Measurements from ENCODE around the gene MYBBP1A. TPM values are rescaled to one million over a fixed set of nuclear protein-coding genes. Genes with fewer than 3 reads are reported as not detected.

Gene MYBBP1A
- total and polyA plus RNA-seq, 2 of the 4 experiments (the other 2 are of a cell fraction) = 22.6 to 45.9 TPM

DNA sequence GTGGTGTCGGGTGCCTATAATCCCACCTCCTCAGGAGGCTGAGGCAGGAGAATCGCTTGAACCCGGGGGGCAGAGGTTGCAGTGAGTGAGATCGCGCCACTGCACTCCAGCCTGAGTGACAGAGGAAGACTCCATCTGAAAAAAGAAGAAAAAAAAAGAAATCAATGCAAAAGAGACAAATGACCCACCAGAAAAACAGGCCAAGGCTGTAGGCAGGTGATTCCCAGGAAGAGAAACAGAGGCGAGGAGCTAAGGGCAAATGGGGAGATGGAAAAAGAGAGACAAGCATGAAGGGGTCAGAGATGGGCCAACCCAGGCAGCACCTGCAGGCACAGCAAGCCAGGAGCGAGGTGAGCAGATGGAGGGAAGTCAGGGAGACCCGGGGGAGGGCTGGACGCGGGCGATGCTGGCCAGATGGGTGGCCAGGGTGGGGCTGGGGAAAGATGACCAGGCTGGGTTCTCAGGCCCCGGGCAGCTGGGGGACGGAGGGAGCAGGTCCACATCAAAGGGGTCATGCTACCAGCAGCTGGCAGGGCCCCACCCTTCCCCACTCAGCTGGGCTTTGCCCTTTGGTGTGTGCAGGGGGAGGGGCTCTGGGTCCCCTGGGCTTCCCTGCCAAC, 25.5 kb downstream of the MYBBP1A start (continued):
- no peak for TF ChIP-seq CHD1 (IDR thresholded peaks at IDR 0.05; ENCODE audit: low read depth, low read length)
- TF ChIP-seq, protein P1, sequence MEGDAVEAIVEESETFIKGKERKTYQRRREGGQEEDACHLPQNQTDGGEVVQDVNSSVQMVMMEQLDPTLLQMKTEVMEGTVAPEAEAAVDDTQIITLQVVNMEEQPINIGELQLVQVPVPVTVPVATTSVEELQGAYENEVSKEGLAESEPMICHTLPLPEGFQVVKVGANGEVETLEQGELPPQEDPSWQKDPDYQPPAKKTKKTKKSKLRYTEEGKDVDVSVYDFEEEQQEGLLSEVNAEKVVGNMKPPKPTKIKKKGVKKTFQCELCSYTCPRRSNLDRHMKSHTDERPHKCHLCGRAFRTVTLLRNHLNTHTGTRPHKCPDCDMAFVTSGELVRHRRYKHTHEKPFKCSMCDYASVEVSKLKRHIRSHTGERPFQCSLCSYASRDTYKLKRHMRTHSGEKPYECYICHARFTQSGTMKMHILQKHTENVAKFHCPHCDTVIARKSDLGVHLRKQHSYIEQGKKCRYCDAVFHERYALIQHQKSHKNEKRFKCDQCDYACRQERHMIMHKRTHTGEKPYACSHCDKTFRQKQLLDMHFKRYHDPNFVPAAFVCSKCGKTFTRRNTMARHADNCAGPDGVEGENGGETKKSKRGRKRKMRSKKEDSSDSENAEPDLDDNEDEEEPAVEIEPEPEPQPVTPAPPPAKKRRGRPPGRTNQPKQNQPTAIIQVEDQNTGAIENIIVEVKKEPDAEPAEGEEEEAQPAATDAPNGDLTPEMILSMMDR (conservative IDR thresholded peaks at IDR 0.05; ENCODE audit: low read depth, low read length) = no peak

GRCh38 chr17:4527566-4528125, 27.5 kb downstream of the MYBBP1A start:
- ChIA-PET CTCF (interaction anchor here (0.9 kb wide), 1 partner anchor 31 kb away, joined by 4 read pairs; no protein-coding TSS in a partner anchor), POLR2A (ENCODE audit: unreplicated experiment) (no interaction called here)
- no peak overlapping the region for H2AK9ac ChIP-seq (replicated peaks; ENCODE audit: low read depth, low read length, poor library complexity)
- H2AFZ ChIP-seq (replicated peaks; ENCODE audit: low read length, poor library complexity) = no peak overlapping the region
- no peak overlapping the region for H2BK15ac ChIP-seq (ENCODE audit: low read depth, low read length)
- H2BK20ac ChIP-seq (ENCODE audit: low read depth, low read length) = no peak overlapping the region
- no peak overlapping the region for H4K5ac ChIP-seq (ENCODE audit: low read depth, low read length)
- ATAC-seq (ENCODE audit: low read depth) = no peak
- H3K4ac ChIP-seq (ENCODE audit: low read depth, low read length) = no peak overlapping the region
- no peak overlapping the region for H3K9ac ChIP-seq (ENCODE audit: low read depth, low read length)
- no peak overlapping the region for H4K91ac ChIP-seq (ENCODE audit: insufficient read depth, low read depth, low read length)
- dilution Hi-C loops (cut with HindIII; ENCODE audit: low sequenced_read_pairs, unreplicated experiment) = no loop called here
- intact Hi-C loops (cut with micrococcal nuclease) = no loop called here
- no peak overlapping the region for H3K27ac ChIP-seq (ENCODE audit: insufficient read depth, low read length)
- H2BK5ac ChIP-seq (ENCODE audit: low read depth, low read length, poor library complexity, severe bottlenecking) = no peak overlapping the region
- no peaks in the 10 kb centered on the region for H4K20me1 ChIP-seq (ENCODE audit: insufficient read depth, low read length)
- 54% methylated on average over 4 of the region's 12 CpGs; no CpG with 5 or more reads in 1 of the 2 experiments for WGBS, 2 experiments (ENCODE audit: extremely low coverage in 2 of 2, insufficient read length in 1 of 2)
- H3K9me1 ChIP-seq (ENCODE audit: insufficient read depth, low read length) = no peaks in the 10 kb centered on the region
- no peak overlapping the region for H3K18ac ChIP-seq (ENCODE audit: low read depth, low read length)
- no peak for DNase-seq
- no peak overlapping the region for H3K4me2 ChIP-seq (ENCODE audit: low read depth, low read length)
- H3K79me1 ChIP-seq (ENCODE audit: low read depth in 1 of 2, low read length in 2 of 2) = no peaks in the 10 kb centered on the region
- H3K23ac ChIP-seq (ENCODE audit: low read depth, low read length) = no peak overlapping the region
- no peak overlapping the region for H3K56ac ChIP-seq (ENCODE audit: extremely low read depth, insufficient read depth, low read length)
- H2AK5ac ChIP-seq (ENCODE audit: low read depth, low read length) = no peak overlapping the region
- in situ Hi-C loops (cut with MboI; ENCODE audit: low sequenced_read_pairs) = no loop called here
- H4K8ac ChIP-seq (ENCODE audit: low read depth in 2 of 2, low read length in 2 of 2) = no peak overlapping the region
- H2BK120ac ChIP-seq (ENCODE audit: low read depth, low read length) = no peak overlapping the region
- no peaks in the 10 kb centered on the region for H3K36me3 ChIP-seq (ENCODE audit: control insufficient read depth, insufficient read depth, low read length)
- H3K14ac ChIP-seq (replicated peaks; ENCODE audit: low read depth, low read length) = no peak overlapping the region
- no peak overlapping the region for H3K4me3 ChIP-seq (ENCODE audit: insufficient read depth, low read depth, low read length)
- BruUV-seq (replicated peaks) = no TSS peak
- peaks cover 27% of the 10 kb centered on the region for H3K27me3 ChIP-seq (ENCODE audit: control insufficient read depth, insufficient read depth, low read length)
- H3K9me3 ChIP-seq (ENCODE audit: control insufficient read depth, insufficient read depth, low read length) = no peaks in the 10 kb centered on the region
- no peaks in the 10 kb centered on the region for H3K4me1 ChIP-seq (ENCODE audit: control insufficient read depth, insufficient read depth, low read length)
- TF ChIP-seq MXI1 (IDR thresholded peaks at IDR 0.05; ENCODE audit: borderline replicate concordance, low read depth, low read length) = no peak
- TF ChIP-seq, protein P1 (conservative IDR thresholded peaks at IDR 0.05; ENCODE audit: low read depth, low read length) = no peak
- TF ChIP-seq USF2 (IDR thresholded peaks at IDR 0.05; ENCODE audit: low read depth, low read length) = no peak
- TF ChIP-seq BHLHE40 (IDR thresholded peaks at IDR 0.05; ENCODE audit: low read depth, low read length) = no peak
- TF ChIP-seq CEBPB (IDR thresholded peaks at IDR 0.05; ENCODE audit: low read depth, low read length) = no peak
- no peak for TF ChIP-seq RFX5 (IDR thresholded peaks at IDR 0.05; ENCODE audit: low read depth, low read length)
- TF ChIP-seq RCOR1 (IDR thresholded peaks at IDR 0.05; ENCODE audit: insufficient replicate concordance, low read length) = no peak
- TF ChIP-seq NFE2L2 (IDR thresholded peaks at IDR 0.05; ENCODE audit: low read depth, low read length) = no peak
